GM21576 (cell line): Measurements from ENCODE around the gene MTFR1L.
"Not testable (repeated sequence)": the region's sequence is repeated elsewhere in the genome, so short reads cannot be mapped to it uniquely, and the experiment has no call there.

Experiments used
- ATAC-seq: cut with Tn5 transposase; IDR thresholded peaks from one replicate; pipeline ENCODE4 v1.9.1; 2021; ENCODE audit warnings: mild to moderate bottlenecking, moderate library complexity; ENCODE audit not compliant: unreplicated experiment

Gene MTFR1L

GRCh38 chr1:25821630-25822091 lies 1.9 kb downstream of the MTFR1L start:
- no peak for ATAC-seq

GRCh38 chr1:25825605-25826004 lies 5.9 kb downstream of the MTFR1L start:
- ATAC-seq = no peak

GRCh38 chr1:25826571-25826970 lies 6.8 kb downstream of the MTFR1L start:
- no peak for ATAC-seq

- ATAC-seq = no peak
These were observed 8.7 kb downstream of the MTFR1L start for GRCh38 chr1:25828491-25828890.

- no peak for ATAC-seq
These were observed 9.3 kb downstream of the MTFR1L start for GRCh38 chr1:25829046-25829445.

GRCh38 chr1:25831569-25832196 lies 11.9 kb downstream of the MTFR1L start:
- ATAC-seq = no peak

- ATAC-seq = no peak
These were observed 12.7 kb downstream of the MTFR1L start for GRCh38 chr1:25832336-25833037.

GRCh38 chr1:25833158-25833557 lies 13.4 kb downstream of the MTFR1L start:
- no peak for ATAC-seq

- no peak for ATAC-seq
These were observed 15.1 kb downstream of the MTFR1L start for GRCh38 chr1:25834894-25835293.

- ATAC-seq = no peak
These were observed 16.9 kb downstream of the MTFR1L start for GRCh38 chr1:25836695-25837094.

GRCh38 chr1:25837262-25837875 lies 17.6 kb downstream of the MTFR1L start:
- ATAC-seq = no peak

GRCh38 chr1:25839808-25840207 lies 20.1 kb downstream of the MTFR1L start:
- ATAC-seq = not testable (repeated sequence)

GRCh38 chr1:25843483-25843882 lies 23.7 kb downstream of the MTFR1L start:
- ATAC-seq = no peak

GRCh38 chr1:25844536-25845337 lies 25.0 kb downstream of the MTFR1L start:
- no peak for ATAC-seq

GRCh38 chr1:25845664-25846063 lies 25.9 kb downstream of the MTFR1L start:
- no peak for ATAC-seq

GRCh38 chr1:25847929-25848328 lies 28.2 kb downstream of the MTFR1L start:
- no peak for ATAC-seq

- ATAC-seq = no peak
These were observed 28.8 kb downstream of the MTFR1L start for GRCh38 chr1:25848531-25848930.

- no peak for ATAC-seq
These were observed 34.8 kb downstream of the MTFR1L start for GRCh38 chr1:25854554-25854953.

- ATAC-seq = no peak
These were observed 37.1 kb downstream of the MTFR1L start for GRCh38 chr1:25856856-25857255.

GRCh38 chr1:25858494-25858893 lies 38.7 kb downstream of the MTFR1L start:
- no peak for ATAC-seq
